Keratinocyte (primary cell): ENCODE measurements around the gene NFIC. TPM values are rescaled to one million over a fixed set of nuclear protein-coding genes. Genes with fewer than 3 reads are reported as not detected.

Source experiments
- DNase-seq: peaks from one replicate; pipeline ENCODE4 v3.0.0-alpha.2; 2011; ENCODE audit warnings: low read depth, missing footprints, low spot score
- FAIRE-seq: peaks from 2 replicates; lab custom pipeline; 2011; peaks lifted over from hg19 to GRCh38; lab: Jason Lieb, UNC
- H2AFZ ChIP-seq: 2 replicates; pipeline ENCODE4 v1.6.0; 2012; ENCODE audit warnings: low read length, control low read depth, inconsistent platforms; ENCODE audit not compliant: control insufficient read depth
- H3K27ac ChIP-seq: 2 replicates; pipeline ENCODE4 v1.5.1; 2011; ENCODE audit warnings: low read length; ENCODE audit not compliant: control insufficient read depth, insufficient read depth
- H3K27me3 ChIP-seq: 3 replicates; pipeline ENCODE4 v1.6.0; 2011; ENCODE audit warnings: low read length; ENCODE audit not compliant: control insufficient read depth, insufficient read depth; ENCODE audit errors: extremely low read depth
- H3K36me3 ChIP-seq, 2 experiments: 2 replicates in 1 of 2; 3 replicates in 1 of 2; pipeline ENCODE4 v1.5.1; 2011; ENCODE audit warnings: low read length in 2 of 2, mild to moderate bottlenecking in 1 of 2; ENCODE audit not compliant: control insufficient read depth in 2 of 2, insufficient read depth in 2 of 2; ENCODE audit errors: extremely low read depth in 1 of 2
- H3K4me1 ChIP-seq: 3 replicates; pipeline ENCODE4 v1.5.1; 2011; ENCODE audit warnings: low read length; ENCODE audit not compliant: control insufficient read depth, insufficient read depth; ENCODE audit errors: extremely low read depth
- H3K4me2 ChIP-seq: 3 replicates; pipeline ENCODE4 v1.6.0; 2011; ENCODE audit warnings: low read depth, low read length; ENCODE audit not compliant: control insufficient read depth, insufficient read depth; ENCODE audit errors: extremely low read depth
- H3K4me3 ChIP-seq, 3 experiments: fragments of 200-600 bp in 1 of 3; sonication (generic) in 1 of 3; 2 replicates in 2 of 3; 3 replicates in 1 of 3; pipeline ENCODE4 v1.5.1; 2011 to 2016; ENCODE audit warnings: low read length in 3 of 3, mild to moderate bottlenecking in 3 of 3, control low read depth in 2 of 3, inconsistent platforms in 1 of 3, low read depth in 1 of 3, mixed read lengths in 1 of 3, mixed run types in 1 of 3, moderate library complexity in 1 of 3; ENCODE audit not compliant: control insufficient read depth in 2 of 3, insufficient read depth in 2 of 3; ENCODE audit errors: extremely low read depth in 1 of 3
- H3K79me2 ChIP-seq: 2 replicates; pipeline ENCODE4 v1.6.0; 2012; ENCODE audit warnings: low read length; ENCODE audit not compliant: control insufficient read depth, insufficient read depth
- H3K9ac ChIP-seq: 3 replicates; pipeline ENCODE4 v1.6.0; 2011; ENCODE audit warnings: low read length; ENCODE audit not compliant: control insufficient read depth, insufficient read depth; ENCODE audit errors: extremely low read depth
- H3K9me1 ChIP-seq: 3 replicates; pipeline ENCODE4 v1.6.0; 2011; ENCODE audit warnings: low read length; ENCODE audit not compliant: control insufficient read depth, insufficient read depth; ENCODE audit errors: extremely low read depth
- H3K9me3 ChIP-seq: 2 replicates; pipeline ENCODE4 v1.5.1; 2012; ENCODE audit warnings: low read depth, low read length; ENCODE audit not compliant: control insufficient read depth
- H4K20me1 ChIP-seq: 3 replicates; pipeline ENCODE4 v1.6.0; 2011; ENCODE audit warnings: low read length; ENCODE audit not compliant: control insufficient read depth, insufficient read depth; ENCODE audit errors: extremely low read depth
- CTCF ChIP-seq, 3 experiments: IDR thresholded peaks in 1 of 3; conservative IDR thresholded peaks in 1 of 3; optimal IDR thresholded peaks in 1 of 3; 2 replicates in 2 of 3; 3 replicates in 1 of 3; pipeline versions ENCODE3 to v1.5.1; 2011; ENCODE audit warnings: low read length in 3 of 3, mild to moderate bottlenecking in 3 of 3, moderate library complexity in 2 of 3, control low read depth in 1 of 3, inconsistent platforms in 1 of 3; ENCODE audit not compliant: insufficient read depth in 2 of 3; ENCODE audit errors: extremely low read depth in 1 of 3
- EZH2 ChIP-seq: IDR thresholded peaks from one replicate; pipeline ENCODE4 v1.6.1; 2012; ENCODE audit warnings: inconsistent platforms, mild to moderate bottlenecking, low read length, moderate library complexity
- dilution Hi-C: fragments of 300-500 bp; cut with MboI; formaldehyde crosslinking; loops from one replicate; pipeline ENCODE4 v1.7.0; 2020; ENCODE audit warnings: low sequenced_read_pairs; ENCODE audit not compliant: extremely low pct_ligation_motif_present
- polyA plus RNA-seq, 5 experiments: library from polyadenylated mRNA; depleted of rRNA in 3 of 5; stranded (reverse) in 3 of 5; stranded (forward) in 1 of 5; unstranded in 1 of 5; fragments of >200 nt; gene quantifications; 1 replicate in 1 of 5; 2 replicates in 3 of 5; 3 replicates in 1 of 5; pipeline versions ENCODE4 v1.2.1 to v1.2.3, GENCODE V29; 2011 to 2012; ENCODE audit warnings: missing spikeins in 2 of 5, low read depth in 1 of 5, low replicate concordance in 1 of 5

Gene NFIC
- polyA plus RNA-seq, 1 donor (not counting 4 experiments of a cell fraction or from before 2014, with no cell fraction given): 2.4 TPM

GRCh38 chr19:3412066-3412465 lies 45.7 kb downstream of the NFIC start:
- no peaks in the 10 kb centered on the region for H3K27me3 ChIP-seq
- FAIRE-seq (no peak), DNase-seq (no peak)
- no peak overlapping the region for H2AFZ ChIP-seq
- H3K4me2 ChIP-seq: no peak overlapping the region
- H3K27ac ChIP-seq: no peak overlapping the region
- no peaks in the 10 kb centered on the region for H3K9me1 ChIP-seq
- H3K36me3 ChIP-seq: peaks cover 7 to 14% of the 10 kb centered on the region in 2 experiments
- peaks cover 2% of the 10 kb centered on the region for H4K20me1 ChIP-seq
- dilution Hi-C loops: no loop called here
- H3K4me1 ChIP-seq: no peaks in the 10 kb centered on the region
- no peak overlapping the region for H3K9ac ChIP-seq
- H3K9me3 ChIP-seq: no peaks in the 10 kb centered on the region
- peaks cover 45% of the 10 kb centered on the region for H3K79me2 ChIP-seq
- no peak overlapping the region for H3K4me3 ChIP-seq
- TF ChIP-seq CTCF (optimal IDR thresholded peaks at IDR 0.05 in 1 of 3, IDR thresholded peaks at IDR 0.05 in 1 of 3, conservative IDR thresholded peaks at IDR 0.05 in 1 of 3; ENCODE audit: extremely low read depth in 1 of 3, insufficient read depth in 2 of 3, low read length in 3 of 3): no peak
- TF ChIP-seq EZH2: no peak

- no peak overlapping the region for H3K27ac ChIP-seq
- TF ChIP-seq EZH2 (no peak), CTCF (optimal IDR thresholded peaks at IDR 0.05 in 1 of 3, IDR thresholded peaks at IDR 0.05 in 1 of 3, conservative IDR thresholded peaks at IDR 0.05 in 1 of 3; ENCODE audit: extremely low read depth in 1 of 3, insufficient read depth in 2 of 3, low read length in 3 of 3) (no peak)
- dilution Hi-C loops: no loop called here
- no peak overlapping the region for H3K4me2 ChIP-seq
- peaks cover 6 to 8% of the 10 kb centered on the region in 2 experiments for H3K36me3 ChIP-seq
- no peak overlapping the region for H2AFZ ChIP-seq
- H3K9me3 ChIP-seq: no peaks in the 10 kb centered on the region
- H4K20me1 ChIP-seq: peaks cover 2% of the 10 kb centered on the region
- H3K4me3 ChIP-seq: no peak overlapping the region
- FAIRE-seq: no peak
- peaks cover 43% of the 10 kb centered on the region for H3K79me2 ChIP-seq
- no peaks in the 10 kb centered on the region for H3K27me3 ChIP-seq
- no peak for DNase-seq
- no peaks in the 10 kb centered on the region for H3K4me1 ChIP-seq
- no peaks in the 10 kb centered on the region for H3K9me1 ChIP-seq
- no peak overlapping the region for H3K9ac ChIP-seq
These were observed 47.5 kb downstream of the NFIC start for GRCh38 chr19:3413796-3414327.
